AG09309 (cell line): ENCODE data around the gene SNX13.

ENCODE experiments used
- DNase-seq: peaks from one replicate; pipeline ENCODE4 v3.0.0-alpha.2; 2010; ENCODE audit warnings: low read depth
- H3K4me3 ChIP-seq: 2 replicates; pipeline ENCODE4 v1.5.1; 2011; ENCODE audit warnings: mild to moderate bottlenecking, low read depth, low read length, moderate library complexity; ENCODE audit not compliant: control insufficient read depth
- CTCF ChIP-seq: IDR thresholded peaks from 2 replicates; pipeline ENCODE4 v1.5.1; 2011; ENCODE audit warnings: mild to moderate bottlenecking, low read depth, low read length, inconsistent platforms; ENCODE audit not compliant: insufficient read depth, control insufficient read depth; ENCODE audit errors: missing control alignments

Gene SNX13

GRCh38 chr7:17984288-17984687, 44.0 kb upstream of the SNX13 start:
- DNase-seq: no peak
- H3K4me3 ChIP-seq: no peak overlapping the region
- TF ChIP-seq CTCF: no peak

GRCh38 chr7:17983221-17984062, 43.1 kb upstream of the SNX13 start:
- no peak overlapping the region for H3K4me3 ChIP-seq
- no peak for DNase-seq
- TF ChIP-seq CTCF: no peak

GRCh38 chr7:17976952-17977351, 36.7 kb upstream of the SNX13 start:
- no peak overlapping the region for H3K4me3 ChIP-seq
- TF ChIP-seq CTCF: no peak
- DNase-seq: no peak

- no peak for TF ChIP-seq CTCF
- no peak for DNase-seq
- no peak overlapping the region for H3K4me3 ChIP-seq
Observed at GRCh38 chr7:17971411-17971810, 31.1 kb upstream of the SNX13 start.

GRCh38 chr7:17968791-17969715, 28.8 kb upstream of the SNX13 start:
- no peak for TF ChIP-seq CTCF
- DNase-seq: no peak
- no peak overlapping the region for H3K4me3 ChIP-seq

- no peak for DNase-seq
- TF ChIP-seq CTCF: no peak
- H3K4me3 ChIP-seq: no peak overlapping the region
Observed at GRCh38 chr7:17966706-17967105, 26.4 kb upstream of the SNX13 start.
